ELR (cell line): ENCODE results near the gene FUBP1.
"Not testable (repeated sequence)": the region's sequence is repeated elsewhere in the genome, so short reads cannot be mapped to it uniquely, and the experiment has no call there.

Experiments used
- DNase-seq: peaks from one replicate; pipeline ENCODE4 v3.0.0-alpha.2; 2015; ENCODE audit warnings: low read depth

The FUBP1 gene, protein sequence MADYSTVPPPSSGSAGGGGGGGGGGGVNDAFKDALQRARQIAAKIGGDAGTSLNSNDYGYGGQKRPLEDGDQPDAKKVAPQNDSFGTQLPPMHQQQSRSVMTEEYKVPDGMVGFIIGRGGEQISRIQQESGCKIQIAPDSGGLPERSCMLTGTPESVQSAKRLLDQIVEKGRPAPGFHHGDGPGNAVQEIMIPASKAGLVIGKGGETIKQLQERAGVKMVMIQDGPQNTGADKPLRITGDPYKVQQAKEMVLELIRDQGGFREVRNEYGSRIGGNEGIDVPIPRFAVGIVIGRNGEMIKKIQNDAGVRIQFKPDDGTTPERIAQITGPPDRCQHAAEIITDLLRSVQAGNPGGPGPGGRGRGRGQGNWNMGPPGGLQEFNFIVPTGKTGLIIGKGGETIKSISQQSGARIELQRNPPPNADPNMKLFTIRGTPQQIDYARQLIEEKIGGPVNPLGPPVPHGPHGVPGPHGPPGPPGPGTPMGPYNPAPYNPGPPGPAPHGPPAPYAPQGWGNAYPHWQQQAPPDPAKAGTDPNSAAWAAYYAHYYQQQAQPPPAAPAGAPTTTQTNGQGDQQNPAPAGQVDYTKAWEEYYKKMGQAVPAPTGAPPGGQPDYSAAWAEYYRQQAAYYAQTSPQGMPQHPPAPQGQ

GRCh38 chr1:77978969-77979876 lies at the start of gene FUBP1:
Gene FUBP1 (minus strand): TSS chr1:77979072. CDS start chr1:77979004, 68 bp downstream.
- peak; percentile 100 for DNase-seq

GRCh38 chr1:78021134-78021533 lies 42.3 kb upstream of the FUBP1 start:
- not testable (repeated sequence) for DNase-seq

DNA sequence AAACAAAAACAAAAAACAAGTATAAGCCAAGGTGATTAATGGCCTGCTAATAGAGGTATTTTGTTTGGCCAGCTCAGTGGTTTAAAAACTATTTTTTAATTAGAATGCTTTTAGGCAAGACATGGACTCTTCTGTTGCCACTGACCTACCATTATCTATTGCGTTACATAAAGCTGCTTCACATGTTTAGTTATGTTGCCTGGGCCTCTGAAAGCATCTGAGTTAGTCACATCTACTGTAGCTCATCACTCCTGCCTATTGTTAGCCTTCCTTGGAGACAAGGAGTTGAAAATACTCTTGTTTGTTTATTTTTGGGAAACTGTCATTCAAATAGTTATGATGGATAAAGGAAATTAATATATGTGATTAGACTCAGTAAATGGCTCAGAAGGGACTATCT lies 40.2 kb upstream of the FUBP1 start:
- DNase-seq, result no peak

GRCh38 chr1:78015148-78015547 lies 36.3 kb upstream of the FUBP1 start:
- no peak for DNase-seq

DNA sequence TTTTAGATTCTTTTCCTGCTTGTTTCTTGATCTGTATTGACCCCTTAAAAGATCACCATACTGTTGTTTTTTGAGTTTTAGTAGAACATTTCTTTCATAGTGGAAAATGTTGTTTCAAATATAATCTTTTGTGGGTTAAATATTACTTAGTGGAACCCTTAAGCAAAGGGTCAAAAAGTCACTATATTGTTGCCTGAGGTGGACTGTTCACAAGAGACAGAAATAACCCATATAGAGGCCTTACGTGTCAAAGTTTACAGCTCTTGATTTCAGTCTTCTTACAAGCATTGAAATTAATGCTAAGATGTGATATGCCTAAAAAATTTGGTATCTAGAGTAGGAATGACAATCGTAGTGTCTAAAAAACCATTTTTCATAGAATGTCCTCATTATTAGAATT lies 32.2 kb upstream of the FUBP1 start:
- DNase-seq, result no peak

DNA sequence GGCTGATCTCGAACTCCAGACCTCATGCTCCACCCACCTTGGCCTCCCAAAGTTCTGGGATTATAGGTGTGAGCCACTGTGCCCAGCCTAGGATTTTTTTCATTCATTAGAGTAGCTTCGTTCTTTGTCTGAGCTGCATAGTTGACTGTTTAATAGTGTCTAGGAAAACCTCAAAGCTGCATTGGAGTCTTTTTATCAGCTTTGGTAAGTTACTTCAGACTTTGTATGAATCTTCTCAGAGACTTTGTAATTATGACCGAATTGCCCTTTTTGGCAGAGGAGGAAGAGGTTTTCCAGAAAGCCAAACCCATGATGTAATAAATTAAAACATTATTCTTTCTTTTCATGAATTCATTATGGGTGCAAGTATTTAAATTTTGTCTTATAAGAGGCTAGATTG lies 31.0 kb upstream of the FUBP1 start:
- DNase-seq, result no peak

DNA sequence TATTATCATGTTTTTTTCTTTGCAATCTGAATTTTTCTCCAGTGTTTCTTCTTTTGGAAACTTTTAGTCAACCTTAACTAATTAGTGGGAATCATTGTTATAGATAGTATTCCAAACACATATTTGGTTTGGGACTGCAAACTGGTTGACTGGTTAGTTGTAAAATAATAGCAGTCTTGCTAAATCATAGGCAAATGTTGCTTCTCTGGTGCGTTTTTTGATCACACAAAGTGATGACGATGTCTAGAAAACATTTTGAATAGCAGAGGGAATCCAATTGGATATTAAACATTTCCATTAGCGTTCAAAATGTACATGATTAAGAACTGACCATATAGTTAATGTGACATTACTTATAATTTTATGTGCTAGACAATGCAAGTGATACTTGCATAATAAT lies 30.4 kb upstream of the FUBP1 start:
- no peak for DNase-seq

GRCh38 chr1:78007677-78008341 lies 28.9 kb upstream of the FUBP1 start:
- DNase-seq, result no peak

DNA sequence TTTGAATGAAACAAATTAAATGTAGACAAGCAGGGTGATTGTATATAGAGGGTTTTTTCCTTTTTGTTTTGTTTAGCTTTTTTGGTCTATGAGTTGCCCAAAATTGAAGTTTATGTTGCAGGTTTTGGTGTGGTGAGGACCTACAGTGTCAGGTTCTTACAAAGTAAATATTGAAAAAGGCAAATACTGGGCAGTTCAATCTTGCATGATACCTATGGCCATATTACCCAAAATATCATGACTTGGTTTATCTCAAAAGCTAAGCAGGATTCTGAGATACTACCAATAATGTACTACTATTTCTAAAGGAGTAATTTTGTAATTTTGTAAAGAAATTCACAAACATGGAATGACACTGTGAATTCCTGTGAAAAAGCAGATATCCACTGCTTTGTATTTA lies 27.6 kb upstream of the FUBP1 start:
- DNase-seq, result no peak

GRCh38 chr1:78005755-78006154 lies 26.9 kb upstream of the FUBP1 start:
- DNase-seq, result peak; percentile 89

DNA sequence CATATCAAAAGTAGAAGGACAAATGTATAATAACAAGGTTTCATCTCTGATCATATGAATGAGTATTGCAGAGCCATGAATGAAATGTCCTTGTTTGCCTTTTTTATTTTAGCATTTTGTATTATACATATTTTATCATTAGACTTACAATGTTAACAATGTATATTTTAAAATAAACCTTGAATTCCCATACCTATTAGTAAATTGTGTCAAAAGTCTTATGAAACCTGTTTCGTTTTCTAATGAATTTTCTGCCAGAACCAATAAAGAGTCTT lies 26.5 kb upstream of the FUBP1 start:
- no peak for DNase-seq

DNA sequence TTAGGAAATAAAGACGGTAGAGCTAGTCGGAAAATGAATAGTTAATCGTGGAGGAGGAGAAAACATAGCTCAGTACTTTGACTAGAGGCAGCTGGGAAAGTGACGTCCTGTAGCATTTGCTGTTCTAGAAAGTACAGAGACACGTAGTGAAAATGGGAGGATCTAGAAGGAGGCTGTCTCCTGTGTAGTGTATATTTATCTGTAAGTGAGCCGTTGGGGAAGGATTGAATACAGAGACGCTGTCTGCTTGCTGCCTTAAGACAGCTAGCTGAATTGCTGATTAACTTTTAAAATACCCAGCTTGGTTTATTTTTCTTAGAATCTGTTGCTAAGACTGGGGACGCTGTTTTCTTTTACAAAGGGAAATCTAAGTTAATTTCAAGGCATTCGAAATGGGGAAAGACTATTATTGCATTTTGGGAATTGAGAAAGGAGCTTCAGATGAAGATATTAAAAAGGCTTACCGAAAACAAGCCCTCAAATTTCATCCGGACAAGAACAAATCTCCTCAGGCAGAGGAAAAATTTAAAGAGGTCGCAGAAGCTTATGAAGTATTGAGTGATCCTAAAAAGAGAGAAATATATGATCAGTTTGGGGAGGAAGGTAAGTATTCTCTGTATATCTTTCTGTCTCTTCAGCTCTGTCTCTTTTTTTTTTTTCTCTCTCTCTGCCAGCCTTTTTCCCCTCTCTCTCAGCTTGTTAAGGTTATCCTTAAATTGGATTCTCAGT lies 26.0 kb upstream of the FUBP1 start, which contains the start of gene DNAJB4:
DNAJB4 (plus strand) TSS at position 221 of the 729 bp plus-strand sequence; CDS start at position 393, 172 bp downstream.
- DNase-seq, result peak; percentile 99

- DNase-seq, result peak; percentile 93
Measured at GRCh38 chr1:78003882-78004718, 25.2 kb upstream of the FUBP1 start.

DNA sequence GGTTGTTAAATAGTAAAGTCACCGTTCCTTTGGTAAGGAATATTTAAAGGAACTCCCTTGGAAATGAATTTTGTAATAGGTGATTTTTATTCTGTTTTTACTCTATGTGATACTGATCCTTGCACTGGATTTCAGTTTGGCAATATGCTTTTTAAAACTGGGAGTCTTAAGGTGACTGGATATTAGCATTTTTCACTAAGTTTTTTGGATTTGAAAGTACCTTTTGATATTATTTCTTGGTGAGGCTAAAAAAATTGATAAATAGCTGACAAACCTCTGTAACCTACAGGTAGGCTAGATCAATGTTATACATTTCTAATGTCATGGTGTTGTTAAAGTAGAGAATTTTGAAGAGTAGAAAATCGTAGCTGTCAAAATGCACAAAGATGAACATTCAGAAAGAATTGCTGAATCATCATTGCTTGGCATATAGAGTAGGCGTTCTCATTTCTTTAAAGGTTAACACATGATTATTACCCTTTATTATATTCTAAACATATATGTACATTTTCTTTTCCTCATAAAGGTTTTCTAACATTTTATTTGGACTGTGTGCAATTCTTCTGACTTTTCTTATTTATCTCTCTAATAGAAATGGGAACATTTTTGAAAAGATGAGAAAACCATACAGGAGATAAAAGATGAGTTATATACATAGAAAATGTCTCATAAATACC lies 24.3 kb upstream of the FUBP1 start:
- peak; percentile 45 for DNase-seq

DNA sequence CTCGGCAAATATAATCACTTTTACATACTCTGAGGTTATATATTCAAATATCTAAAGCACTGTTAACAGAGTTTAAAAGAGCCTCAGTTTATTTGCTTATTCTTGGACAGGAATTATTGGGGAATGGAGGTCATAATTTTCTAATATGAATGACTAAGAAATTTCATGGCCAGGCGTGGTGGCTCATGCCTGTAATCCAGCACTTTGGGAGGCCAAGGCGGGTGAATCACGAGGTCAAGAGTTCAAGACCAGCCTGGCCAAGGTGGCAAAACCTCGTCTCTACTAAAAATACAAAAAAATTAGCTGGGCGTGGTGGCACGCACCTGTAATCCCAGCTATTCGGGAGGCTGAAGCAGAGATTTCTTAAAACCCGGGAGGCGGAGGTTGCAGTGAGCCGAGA lies 21.7 kb upstream of the FUBP1 start:
- peak; percentile 43 for DNase-seq

DNA sequence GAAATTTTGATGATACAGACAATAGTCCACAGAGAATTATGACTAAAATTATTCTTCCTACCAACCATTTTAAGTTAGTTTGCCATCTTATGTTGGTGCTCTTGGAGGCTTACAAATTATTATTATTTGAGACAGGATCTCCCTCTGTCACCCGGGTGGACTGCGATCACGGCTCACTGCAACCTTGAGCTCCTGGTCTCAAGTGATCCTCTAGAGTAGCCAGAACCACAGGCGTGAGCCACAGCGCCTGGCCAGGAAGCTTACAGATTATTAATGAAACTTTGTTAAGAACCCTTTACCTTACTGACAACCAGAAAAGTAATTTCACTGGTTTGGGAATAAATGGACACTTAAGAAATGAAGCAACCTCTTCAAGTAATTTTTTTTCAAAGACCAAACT lies 17.9 kb upstream of the FUBP1 start:
- DNase-seq, result no peak

DNA sequence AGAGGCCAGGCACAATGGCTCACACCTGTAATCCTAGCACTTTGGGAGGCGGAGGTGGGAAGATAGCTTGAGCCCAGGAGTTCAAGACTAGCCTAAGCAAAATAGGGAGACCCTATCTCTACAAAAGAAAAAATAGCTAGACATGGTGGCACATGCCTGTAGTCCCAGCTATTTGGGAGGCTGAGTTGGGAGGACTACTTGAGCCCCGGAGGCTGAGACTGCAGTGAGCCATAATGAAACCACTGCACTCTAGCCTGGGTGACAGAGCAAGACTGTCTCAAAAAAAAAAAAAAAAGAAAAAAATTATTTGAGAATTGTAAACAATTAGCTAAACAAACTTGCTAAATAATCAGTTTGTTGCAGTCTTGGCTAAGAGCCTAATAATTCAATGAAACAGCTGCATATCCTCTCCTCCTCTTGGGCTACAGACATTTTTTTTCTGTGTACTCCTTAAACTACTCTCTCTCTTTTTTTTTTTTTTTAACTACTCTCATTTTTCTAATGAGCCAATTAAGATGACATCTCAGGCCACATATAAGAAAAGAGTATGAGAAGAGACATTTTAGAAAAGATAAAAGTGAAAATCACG lies 15.3 kb upstream of the FUBP1 start:
- no peak for DNase-seq

DNA sequence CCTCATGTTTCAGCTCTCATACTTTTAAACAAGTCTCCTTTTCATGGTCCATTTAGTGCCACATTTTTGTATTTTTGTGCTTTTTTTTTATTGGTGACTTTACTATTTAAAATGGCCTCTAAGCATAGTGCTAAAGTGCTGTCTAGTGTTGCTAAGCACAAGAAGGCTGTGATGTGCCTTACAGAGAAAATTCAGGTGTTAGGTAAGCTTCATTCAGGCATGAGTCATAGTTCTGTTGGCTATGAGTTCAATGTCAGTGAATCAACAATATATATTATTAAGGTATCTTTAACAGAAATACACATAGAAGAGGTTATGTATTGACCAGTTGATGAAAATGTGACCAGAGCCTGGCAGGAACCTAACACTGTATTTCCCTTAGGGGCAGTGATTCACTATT lies 12.8 kb upstream of the FUBP1 start:
- DNase-seq, result peak; percentile 28

GRCh38 chr1:77990629-77991204 lies 11.8 kb upstream of the FUBP1 start:
- no peak for DNase-seq
